Measurements from ENCODE around the gene CDC42EP4.
A peak's percentile ranks its signal among the peaks of the same experiment; 100 is the strongest.

CDC42EP4 gene

GRCh38 chr17:73283841-73284282, 27.9 kb downstream of the CDC42EP4 start (continued):
- TF ChIP-seq, protein P1, sequence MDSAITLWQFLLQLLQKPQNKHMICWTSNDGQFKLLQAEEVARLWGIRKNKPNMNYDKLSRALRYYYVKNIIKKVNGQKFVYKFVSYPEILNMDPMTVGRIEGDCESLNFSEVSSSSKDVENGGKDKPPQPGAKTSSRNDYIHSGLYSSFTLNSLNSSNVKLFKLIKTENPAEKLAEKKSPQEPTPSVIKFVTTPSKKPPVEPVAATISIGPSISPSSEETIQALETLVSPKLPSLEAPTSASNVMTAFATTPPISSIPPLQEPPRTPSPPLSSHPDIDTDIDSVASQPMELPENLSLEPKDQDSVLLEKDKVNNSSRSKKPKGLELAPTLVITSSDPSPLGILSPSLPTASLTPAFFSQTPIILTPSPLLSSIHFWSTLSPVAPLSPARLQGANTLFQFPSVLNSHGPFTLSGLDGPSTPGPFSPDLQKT (IDR thresholded peaks at IDR 0.05; ENCODE audit: borderline replicate concordance, low read depth, low read length) = no peak
- no peak for TF ChIP-seq ZNF792 (tag by site-specific recombination; IDR thresholded peaks at IDR 0.05)
- no peak for TF ChIP-seq BCL11A (tag by site-specific recombination; IDR thresholded peaks at IDR 0.05; ENCODE audit: low read depth)
- no peak for TF ChIP-seq OSR2 (tag by site-specific recombination; IDR thresholded peaks at IDR 0.05)
- no peak for TF ChIP-seq MEIS1 (CRISPR knock-in tag; IDR thresholded peaks at IDR 0.05; ENCODE audit: borderline replicate concordance)
- TF ChIP-seq, protein P2, sequence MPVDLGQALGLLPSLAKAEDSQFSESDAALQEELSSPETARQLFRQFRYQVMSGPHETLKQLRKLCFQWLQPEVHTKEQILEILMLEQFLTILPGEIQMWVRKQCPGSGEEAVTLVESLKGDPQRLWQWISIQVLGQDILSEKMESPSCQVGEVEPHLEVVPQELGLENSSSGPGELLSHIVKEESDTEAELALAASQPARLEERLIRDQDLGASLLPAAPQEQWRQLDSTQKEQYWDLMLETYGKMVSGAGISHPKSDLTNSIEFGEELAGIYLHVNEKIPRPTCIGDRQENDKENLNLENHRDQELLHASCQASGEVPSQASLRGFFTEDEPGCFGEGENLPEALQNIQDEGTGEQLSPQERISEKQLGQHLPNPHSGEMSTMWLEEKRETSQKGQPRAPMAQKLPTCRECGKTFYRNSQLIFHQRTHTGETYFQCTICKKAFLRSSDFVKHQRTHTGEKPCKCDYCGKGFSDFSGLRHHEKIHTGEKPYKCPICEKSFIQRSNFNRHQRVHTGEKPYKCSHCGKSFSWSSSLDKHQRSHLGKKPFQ (tag by site-specific recombination; IDR thresholded peaks at IDR 0.05) = no peak
- TF ChIP-seq ZNF544 (tag by site-specific recombination; IDR thresholded peaks at IDR 0.05) = no peak
- peak; percentile 13; the same call in 1 of the 2 replicates for TF ChIP-seq SP2 (tag by site-specific recombination; IDR thresholded peaks at IDR 0.05)
- TF ChIP-seq, protein P3, sequence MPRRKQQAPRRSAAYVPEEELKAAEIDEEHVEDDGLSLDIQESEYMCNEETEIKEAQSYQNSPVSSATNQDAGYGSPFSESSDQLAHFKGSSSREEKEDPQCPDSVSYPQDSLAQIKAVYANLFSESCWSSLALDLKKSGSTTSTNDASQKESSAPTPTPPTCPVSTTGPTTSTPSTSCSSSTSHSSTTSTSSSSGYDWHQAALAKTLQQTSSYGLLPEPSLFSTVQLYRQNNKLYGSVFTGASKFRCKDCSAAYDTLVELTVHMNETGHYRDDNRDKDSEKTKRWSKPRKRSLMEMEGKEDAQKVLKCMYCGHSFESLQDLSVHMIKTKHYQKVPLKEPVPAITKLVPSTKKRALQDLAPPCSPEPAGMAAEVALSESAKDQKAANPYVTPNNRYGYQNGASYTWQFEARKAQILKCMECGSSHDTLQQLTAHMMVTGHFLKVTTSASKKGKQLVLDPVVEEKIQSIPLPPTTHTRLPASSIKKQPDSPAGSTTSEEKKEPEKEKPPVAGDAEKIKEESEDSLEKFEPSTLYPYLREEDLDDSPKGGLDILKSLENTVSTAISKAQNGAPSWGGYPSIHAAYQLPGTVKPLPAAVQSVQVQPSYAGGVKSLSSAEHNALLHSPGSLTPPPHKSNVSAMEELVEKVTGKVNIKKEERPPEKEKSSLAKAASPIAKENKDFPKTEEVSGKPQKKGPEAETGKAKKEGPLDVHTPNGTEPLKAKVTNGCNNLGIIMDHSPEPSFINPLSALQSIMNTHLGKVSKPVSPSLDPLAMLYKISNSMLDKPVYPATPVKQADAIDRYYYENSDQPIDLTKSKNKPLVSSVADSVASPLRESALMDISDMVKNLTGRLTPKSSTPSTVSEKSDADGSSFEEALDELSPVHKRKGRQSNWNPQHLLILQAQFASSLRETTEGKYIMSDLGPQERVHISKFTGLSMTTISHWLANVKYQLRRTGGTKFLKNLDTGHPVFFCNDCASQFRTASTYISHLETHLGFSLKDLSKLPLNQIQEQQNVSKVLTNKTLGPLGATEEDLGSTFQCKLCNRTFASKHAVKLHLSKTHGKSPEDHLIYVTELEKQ (tag by site-specific recombination; IDR thresholded peaks at IDR 0.05; ENCODE audit: borderline replicate concordance) = no peak
- no peak for TF ChIP-seq ZNF23 (tag by site-specific recombination; IDR thresholded peaks at IDR 0.05; ENCODE audit: borderline replicate concordance)
- TF ChIP-seq, protein P4, sequence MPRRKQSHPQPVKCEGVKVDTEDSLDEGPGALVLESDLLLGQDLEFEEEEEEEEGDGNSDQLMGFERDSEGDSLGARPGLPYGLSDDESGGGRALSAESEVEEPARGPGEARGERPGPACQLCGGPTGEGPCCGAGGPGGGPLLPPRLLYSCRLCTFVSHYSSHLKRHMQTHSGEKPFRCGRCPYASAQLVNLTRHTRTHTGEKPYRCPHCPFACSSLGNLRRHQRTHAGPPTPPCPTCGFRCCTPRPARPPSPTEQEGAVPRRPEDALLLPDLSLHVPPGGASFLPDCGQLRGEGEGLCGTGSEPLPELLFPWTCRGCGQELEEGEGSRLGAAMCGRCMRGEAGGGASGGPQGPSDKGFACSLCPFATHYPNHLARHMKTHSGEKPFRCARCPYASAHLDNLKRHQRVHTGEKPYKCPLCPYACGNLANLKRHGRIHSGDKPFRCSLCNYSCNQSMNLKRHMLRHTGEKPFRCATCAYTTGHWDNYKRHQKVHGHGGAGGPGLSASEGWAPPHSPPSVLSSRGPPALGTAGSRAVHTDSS (tag by site-specific recombination; IDR thresholded peaks at IDR 0.05) = no peak
- no peak for TF ChIP-seq ZNF311 (tag by site-specific recombination; IDR thresholded peaks at IDR 0.05; ENCODE audit: borderline replicate concordance)
- TF ChIP-seq, protein P5, sequence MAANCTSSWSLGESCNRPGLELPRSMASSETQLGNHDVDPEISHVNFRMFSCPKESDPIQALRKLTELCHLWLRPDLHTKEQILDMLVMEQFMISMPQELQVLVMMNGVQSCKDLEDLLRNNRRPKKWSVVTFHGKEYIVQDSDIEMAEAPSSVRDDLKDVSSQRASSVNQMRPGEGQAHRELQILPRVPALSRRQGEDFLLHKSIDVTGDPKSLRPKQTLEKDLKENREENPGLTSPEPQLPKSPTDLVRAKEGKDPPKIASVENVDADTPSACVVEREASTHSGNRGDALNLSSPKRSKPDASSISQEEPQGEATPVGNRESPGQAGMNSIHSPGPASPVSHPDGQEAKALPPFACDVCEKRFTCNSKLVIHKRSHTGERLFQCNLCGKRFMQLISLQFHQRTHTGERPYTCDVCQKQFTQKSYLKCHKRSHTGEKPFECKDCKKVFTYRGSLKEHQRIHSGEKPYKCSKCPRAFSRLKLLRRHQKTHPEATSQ (tag by site-specific recombination; IDR thresholded peaks at IDR 0.05) = no peak
- TF ChIP-seq ZNF560 (tag by site-specific recombination; IDR thresholded peaks at IDR 0.05; ENCODE audit: borderline replicate concordance) = no peak
- no peak for TF ChIP-seq ZSCAN30 (tag by site-specific recombination; IDR thresholded peaks at IDR 0.05)
- no peak for TF ChIP-seq ZNF747 (tag by site-specific recombination; IDR thresholded peaks at IDR 0.05)
- no peak for TF ChIP-seq ZNF26 (tag by site-specific recombination; IDR thresholded peaks at IDR 0.05)
- TF ChIP-seq, protein P6, sequence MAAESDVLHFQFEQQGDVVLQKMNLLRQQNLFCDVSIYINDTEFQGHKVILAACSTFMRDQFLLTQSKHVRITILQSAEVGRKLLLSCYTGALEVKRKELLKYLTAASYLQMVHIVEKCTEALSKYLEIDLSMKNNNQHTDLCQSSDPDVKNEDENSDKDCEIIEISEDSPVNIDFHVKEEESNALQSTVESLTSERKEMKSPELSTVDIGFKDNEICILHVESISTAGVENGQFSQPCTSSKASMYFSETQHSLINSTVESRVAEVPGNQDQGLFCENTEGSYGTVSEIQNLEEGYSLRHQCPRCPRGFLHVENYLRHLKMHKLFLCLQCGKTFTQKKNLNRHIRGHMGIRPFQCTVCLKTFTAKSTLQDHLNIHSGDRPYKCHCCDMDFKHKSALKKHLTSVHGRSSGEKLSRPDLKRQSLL (tag by site-specific recombination; IDR thresholded peaks at IDR 0.05) = no peak

Measured in HEK293 (cell line).